Hippocampal formation (tissue), 2 donors: Measurements from ENCODE around the gene CDH13.

Source experiments
- DNase-seq, 2 donors: peaks; one replicate each; lab custom pipeline; 2025; lab: John Stamatoyannopoulos, UW

Gene CDH13

DNA sequence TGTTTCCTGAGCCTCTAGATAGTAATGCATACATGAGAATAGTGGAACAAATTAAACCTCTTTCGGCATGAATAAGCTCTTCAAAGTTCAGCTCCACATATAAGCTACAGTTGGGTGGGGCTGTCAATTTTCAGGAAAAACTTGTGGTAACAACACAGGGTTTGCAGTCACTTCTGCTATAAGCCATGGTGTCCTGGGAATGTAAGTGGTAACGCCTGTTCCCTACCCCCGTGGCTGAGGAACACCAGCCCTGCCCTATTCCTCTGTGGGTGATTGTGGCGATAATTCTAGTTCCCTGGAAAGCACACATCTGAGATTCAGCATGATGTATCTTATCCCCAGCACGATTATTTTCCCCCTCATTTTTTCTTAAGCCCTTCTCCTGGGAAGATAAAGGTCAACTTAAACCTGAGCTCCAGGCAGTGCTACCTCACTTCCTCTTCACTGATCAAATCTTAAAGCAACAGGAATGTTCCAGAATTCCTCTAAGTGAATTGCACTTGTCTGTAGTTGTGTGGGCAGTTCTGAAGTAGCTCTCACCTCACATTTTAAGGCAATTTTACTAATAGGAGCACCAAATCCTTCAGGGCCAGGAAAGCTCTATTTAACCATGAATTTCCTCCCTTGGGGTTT is 680.3 kb downstream of the CDH13 start:
- no peak for DNase-seq

- no peak for DNase-seq
These were observed 680.8 kb downstream of the CDH13 start for GRCh38 chr16:83307594-83307992.

GRCh38 chr16:83308414-83308813 is 681.6 kb downstream of the CDH13 start:
- no peak for DNase-seq

- no peak for DNase-seq
These were observed 684.0 kb downstream of the CDH13 start for GRCh38 chr16:83310816-83311215.

DNA sequence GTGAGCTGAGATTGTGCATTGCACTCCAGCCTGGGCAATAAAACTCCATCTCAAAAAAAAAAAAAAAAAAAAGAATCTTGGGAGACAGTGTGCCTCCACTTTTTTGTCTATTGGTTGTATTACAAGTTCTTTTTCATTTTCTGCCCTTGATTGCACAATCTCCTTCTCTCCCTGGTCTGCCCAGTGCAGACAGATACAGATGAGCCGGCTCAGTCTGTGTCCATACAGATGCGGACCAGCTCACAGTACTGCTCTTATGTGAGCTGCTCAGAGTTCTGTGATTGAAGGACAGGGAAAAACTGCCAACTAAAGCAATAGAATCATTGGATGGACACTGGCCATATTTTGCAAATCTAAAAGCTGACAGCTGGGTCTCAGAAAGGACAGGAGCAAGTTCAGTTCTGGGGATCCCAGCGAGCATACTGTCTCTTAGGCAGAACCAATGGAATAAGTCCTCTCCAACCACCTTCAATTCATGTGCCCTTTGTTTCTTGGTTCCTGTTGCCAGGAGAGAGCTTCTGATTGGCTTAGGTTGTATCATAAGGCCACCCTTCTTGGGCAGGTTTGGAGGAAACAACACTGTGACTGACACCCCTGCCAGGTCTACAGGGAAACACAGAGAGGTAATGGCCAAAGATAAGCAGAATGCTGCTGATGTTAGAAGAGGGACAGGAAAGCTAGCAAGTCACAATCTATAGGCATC is 685.4 kb downstream of the CDH13 start:
- no peak for DNase-seq

DNA sequence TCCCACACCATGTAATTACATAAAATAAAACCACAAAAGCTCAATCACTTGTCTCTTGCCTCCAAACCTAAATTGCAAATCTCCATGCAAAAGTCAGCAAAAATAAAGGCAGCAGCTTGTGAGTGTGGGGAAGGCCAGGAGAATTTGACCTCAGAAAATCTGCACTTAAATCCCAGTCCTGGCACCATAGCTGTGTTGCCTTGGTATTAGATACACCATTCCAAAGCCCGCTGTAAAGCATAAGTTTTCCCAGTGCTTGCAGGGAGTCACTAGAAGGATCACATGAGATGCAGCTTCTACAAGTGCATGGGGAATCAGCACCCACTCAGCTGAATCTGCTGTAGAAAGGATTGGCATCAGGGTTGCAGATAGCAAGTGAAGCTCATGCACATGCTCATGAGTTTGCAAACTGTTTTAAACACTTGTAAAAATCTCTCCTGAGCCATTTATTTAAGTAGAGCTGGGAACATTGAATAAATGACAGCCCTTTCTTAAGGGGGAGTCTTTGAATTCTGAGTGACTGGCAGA is 686.0 kb downstream of the CDH13 start:
- no peak for DNase-seq

GRCh38 chr16:83315271-83315670 is 688.5 kb downstream of the CDH13 start:
- no peak for DNase-seq

- DNase-seq = no peak
These were observed 689.7 kb downstream of the CDH13 start for GRCh38 chr16:83316458-83316857.

DNA sequence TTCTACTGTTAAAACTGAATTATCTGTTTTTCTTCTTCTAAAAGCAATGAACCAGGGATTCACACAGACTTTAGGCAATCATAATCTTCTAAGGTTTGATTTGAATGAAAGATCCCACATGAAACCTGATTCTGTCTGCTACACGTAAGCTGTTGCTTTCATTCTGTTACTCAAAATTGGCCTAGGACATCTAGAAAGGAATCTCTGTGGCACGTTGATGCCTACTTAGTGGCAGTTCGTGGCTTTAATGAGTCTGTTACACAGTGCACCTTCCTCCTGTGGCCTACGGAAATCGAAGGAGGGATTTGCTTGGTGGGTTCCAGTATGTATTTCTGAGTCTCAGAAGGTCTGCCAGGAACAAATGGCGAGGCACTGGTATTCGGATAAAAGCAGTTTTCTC is 691.6 kb downstream of the CDH13 start:
- no peak for DNase-seq

GRCh38 chr16:83328936-83329335 is 702.2 kb downstream of the CDH13 start:
- no peak for DNase-seq

GRCh38 chr16:83329441-83329840 is 702.7 kb downstream of the CDH13 start:
- DNase-seq = no peak

DNA sequence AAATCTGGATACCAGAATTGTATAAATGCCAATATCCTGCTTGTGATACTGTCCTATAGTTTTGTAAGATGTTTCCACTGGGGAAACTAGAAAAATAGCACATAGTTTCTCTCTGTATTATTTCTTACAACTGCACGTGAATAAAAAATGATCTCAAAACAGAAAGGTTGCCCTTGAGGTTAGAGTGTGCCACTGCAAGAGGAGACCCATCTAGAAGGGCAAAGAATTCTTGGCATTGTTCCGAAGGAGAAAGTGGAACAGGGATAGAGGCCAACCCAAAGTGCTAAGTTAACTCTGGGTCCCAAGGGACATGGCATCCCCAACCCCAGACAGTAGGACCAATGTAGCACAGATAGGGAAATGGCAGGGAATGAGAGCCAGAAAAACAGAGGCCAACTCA is 703.5 kb downstream of the CDH13 start:
- no peak for DNase-seq

- DNase-seq = no peak
These were observed 708.3 kb downstream of the CDH13 start for GRCh38 chr16:83335076-83335475.

DNA sequence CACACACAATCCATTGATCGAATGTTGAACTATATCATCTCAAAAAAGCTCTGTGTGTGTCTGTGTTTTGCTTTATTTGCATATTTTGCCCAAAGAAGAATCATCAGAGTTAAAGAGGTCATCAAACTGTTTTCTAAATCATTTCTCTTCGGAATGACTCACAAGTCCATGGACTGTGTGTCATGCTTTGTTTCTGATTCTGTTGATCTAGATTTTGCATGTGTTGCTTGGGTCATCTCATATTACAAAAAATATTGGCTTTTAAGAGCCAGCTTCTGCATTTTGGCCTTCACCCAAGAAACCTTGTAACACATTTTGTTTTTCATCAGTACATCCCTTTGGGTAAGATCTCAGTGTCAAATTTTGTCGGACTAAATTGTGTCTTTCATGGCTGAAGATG is 709.8 kb downstream of the CDH13 start:
- DNase-seq = no peak

DNA sequence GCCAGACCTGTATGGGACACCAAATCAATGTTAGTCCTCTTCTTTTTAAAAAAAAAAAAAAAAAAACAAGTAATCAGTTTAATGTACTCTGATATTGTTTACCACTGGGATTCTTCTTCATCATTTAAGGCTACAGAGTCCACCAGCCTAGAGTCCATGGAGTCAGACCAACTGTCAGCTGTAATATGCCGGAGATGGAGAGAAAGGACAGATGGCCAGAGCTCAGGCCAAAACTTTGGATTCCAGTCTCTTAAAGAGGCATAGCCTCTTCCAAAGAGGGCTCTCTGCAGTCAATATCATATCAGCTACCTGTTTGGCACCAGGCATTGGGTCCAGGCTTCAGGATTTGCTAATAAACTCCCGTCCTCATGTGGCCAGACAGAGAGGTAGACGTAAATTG is 711.4 kb downstream of the CDH13 start:
- DNase-seq = no peak

- no peak for DNase-seq
These were observed 712.2 kb downstream of the CDH13 start for GRCh38 chr16:83338941-83339340.

DNA sequence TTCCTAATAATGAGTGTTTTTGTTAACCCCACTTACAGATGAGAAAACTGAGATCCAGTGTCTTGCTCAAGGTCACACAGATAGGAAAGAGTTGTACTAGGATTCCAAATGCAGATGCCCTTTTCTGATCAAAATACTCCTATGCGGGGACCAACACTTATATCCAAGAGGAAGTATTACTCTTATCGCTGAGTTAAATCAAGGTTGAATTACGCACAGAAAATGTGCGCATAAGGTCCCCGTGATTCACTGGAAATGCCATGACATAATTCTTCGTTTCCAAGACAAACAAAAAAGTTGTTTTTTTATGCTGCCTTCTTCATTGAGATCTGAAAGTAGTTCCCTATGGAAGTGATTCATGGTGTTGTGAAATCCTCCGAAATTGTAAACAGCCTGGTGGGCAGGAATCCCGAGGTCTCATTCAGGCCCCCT is 717.2 kb downstream of the CDH13 start:
- no peak for DNase-seq

GRCh38 chr16:83345846-83346640 is 719.3 kb downstream of the CDH13 start:
- DNase-seq = no peak

GRCh38 chr16:83348991-83349390 is 722.2 kb downstream of the CDH13 start:
- no peak for DNase-seq

GRCh38 chr16:83350481-83350880 is 723.7 kb downstream of the CDH13 start:
- DNase-seq = no peak

DNA sequence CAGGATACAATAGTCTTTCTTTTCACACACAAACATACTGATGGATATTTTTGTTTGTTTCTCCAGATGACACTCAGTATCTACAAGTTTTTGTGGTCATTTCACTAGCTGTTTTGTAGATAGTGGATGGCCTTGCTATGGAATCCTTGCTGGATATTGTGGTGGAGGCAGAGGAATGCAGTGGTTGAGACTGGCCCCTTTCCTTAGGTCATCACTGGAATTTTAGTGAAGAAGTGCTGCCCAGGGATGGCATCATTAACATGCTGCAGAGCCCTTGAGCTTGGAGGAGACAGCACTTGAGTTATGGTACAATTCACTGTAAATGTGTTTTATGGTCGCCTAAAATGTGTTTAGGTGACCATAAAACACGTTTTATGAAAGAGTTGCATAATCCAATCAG is 725.1 kb downstream of the CDH13 start:
- no peak for DNase-seq

- no peak for DNase-seq
These were observed 726.5 kb downstream of the CDH13 start for GRCh38 chr16:83353241-83353640.

- no peak for DNase-seq
These were observed 727.2 kb downstream of the CDH13 start for GRCh38 chr16:83354015-83354414.
